ENCODE results near the gene OR2G2. TPM values are rescaled to one million over a fixed set of nuclear protein-coding genes. Genes with fewer than 3 reads are reported as not detected.

Gene OR2G2
- total and polyA plus RNA-seq, 2 donors (not counting 3 experiments of a cell fraction or from before 2014, with no cell fraction given), result not detected

GRCh38 chr1:247552231-247552630 lies 35.9 kb upstream of the OR2G2 start:
- ChIA-PET POLR2A (no interaction called here), CTCF (no interaction called here)
- H3K27ac ChIP-seq (ENCODE audit: insufficient read depth, low read depth, low read length), result no peak overlapping the region
- no peaks in the 10 kb centered on the region for H3K79me2 ChIP-seq (ENCODE audit: control insufficient read depth, insufficient read depth, low read length)
- H3K9me3 ChIP-seq (replicated peaks; ENCODE audit: control insufficient read depth, insufficient read depth, low read length), result peaks cover 4% of the 10 kb centered on the region
- BruUV-seq (replicated peaks), result no TSS peak
- H4K20me1 ChIP-seq (replicated peaks; ENCODE audit: control insufficient read depth, extremely low read depth, insufficient read depth, low read length), result no peaks in the 10 kb centered on the region
- intact Hi-C loops (cut with micrococcal nuclease), result no loop called here
- TF ChIP-seq POLR2A (IDR thresholded peaks at IDR 0.05; ENCODE audit: low read depth, low read length) (no peak), JUN (IDR thresholded peaks at IDR 0.05; ENCODE audit: borderline replicate concordance, insufficient read depth, insufficient read length, low read depth) (no peak), POLR2AphosphoS5 (IDR thresholded peaks at IDR 0.05; ENCODE audit: insufficient read depth, low read depth, low read length) (no peak), FOS (IDR thresholded peaks at IDR 0.05; ENCODE audit: borderline replicate concordance, insufficient read depth, low read length) (no peak), MYC (IDR thresholded peaks at IDR 0.05; ENCODE audit: low read depth, low read length) (no peak), GATA2 (IDR thresholded peaks at IDR 0.05; ENCODE audit: insufficient read depth, insufficient read length, low read depth, low read length) (no peak), EZH2 (IDR thresholded peaks at IDR 0.05; ENCODE audit: borderline replicate concordance, low read depth, low read length, severe bottlenecking) (no peak), MAX (IDR thresholded peaks at IDR 0.05; ENCODE audit: insufficient read depth, insufficient read length) (no peak), CTCF (IDR thresholded peaks at IDR 0.05; ENCODE audit: extremely low read depth in 1 of 2, insufficient read depth in 1 of 2, low read depth in 1 of 2, low read length in 2 of 2) (no peak)
- no peak overlapping the region for H3K4me2 ChIP-seq (ENCODE audit: insufficient read depth, low read length)
- H3K4me1 ChIP-seq (ENCODE audit: control insufficient read depth, extremely low read depth, insufficient read depth, low read length), result no peaks in the 10 kb centered on the region
- H3K9ac ChIP-seq (replicated peaks; ENCODE audit: extremely low read depth, insufficient read depth, low read length), result no peak overlapping the region
- FAIRE-seq, result no peak
- H3K9me1 ChIP-seq (replicated peaks; ENCODE audit: control insufficient read depth, extremely low read depth, insufficient read depth, low read length), result no peaks in the 10 kb centered on the region
- dilution Hi-C loops (cut with MboI; ENCODE audit: extremely low pct_ligation_motif_present, low sequenced_read_pairs), result no loop called here
- no peak overlapping the region for H3K4me3 ChIP-seq (replicated peaks in 1 of 3; ENCODE audit: insufficient read depth in 1 of 3, low read depth in 1 of 3, low read length in 3 of 3)
- H3K36me3 ChIP-seq (ENCODE audit: control insufficient read depth in 2 of 2, extremely low read depth in 1 of 2, insufficient read depth in 2 of 2, low read length in 2 of 2), result no peaks in the 10 kb centered on the region
- H3K27me3 ChIP-seq (ENCODE audit: control insufficient read depth in 2 of 2, insufficient read depth in 2 of 2, low read length in 2 of 2), result no peaks in the 10 kb centered on the region
- no peak for DNase-seq (ENCODE audit: low read depth, low spot score)
- no peak overlapping the region for H2AFZ ChIP-seq (ENCODE audit: low read depth, low read length)
